Urothelium cell line (cell line): ENCODE data around the gene NEDD4.
"Not testable (repeated sequence)": the region's sequence is repeated elsewhere in the genome, so short reads cannot be mapped to it uniquely, and the experiment has no call there.

ENCODE experiments used
- DNase-seq: peaks from one replicate; pipeline ENCODE4 v3.0.0; 2011; ENCODE audit warnings: low spot score, mixed read lengths
- FAIRE-seq: peaks from 2 replicates; lab custom pipeline; 2011; peaks lifted over from hg19 to GRCh38; lab: Jason Lieb, UNC

NEDD4 gene

DNA sequence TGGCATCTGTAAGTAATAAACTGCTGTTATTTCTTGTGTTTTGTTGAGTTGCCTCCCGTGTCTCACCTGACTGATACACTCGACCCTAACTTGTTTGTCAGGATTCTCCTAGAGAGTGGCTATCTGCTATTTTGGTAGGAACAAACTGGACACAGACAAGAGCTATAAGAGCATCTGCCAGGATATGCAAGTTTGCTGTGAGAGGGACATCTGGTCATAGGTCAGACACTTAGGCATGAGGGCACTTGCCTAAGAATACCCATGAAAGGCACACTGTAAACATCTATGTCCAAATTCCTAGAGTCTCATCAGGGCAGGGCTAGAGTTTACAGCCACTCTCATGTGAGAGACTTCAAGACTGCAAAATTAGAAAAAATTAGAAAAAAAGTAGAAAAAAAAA, 32.5 kb downstream of the NEDD4 start:
- FAIRE-seq, result no peak
- DNase-seq, result no peak

DNA sequence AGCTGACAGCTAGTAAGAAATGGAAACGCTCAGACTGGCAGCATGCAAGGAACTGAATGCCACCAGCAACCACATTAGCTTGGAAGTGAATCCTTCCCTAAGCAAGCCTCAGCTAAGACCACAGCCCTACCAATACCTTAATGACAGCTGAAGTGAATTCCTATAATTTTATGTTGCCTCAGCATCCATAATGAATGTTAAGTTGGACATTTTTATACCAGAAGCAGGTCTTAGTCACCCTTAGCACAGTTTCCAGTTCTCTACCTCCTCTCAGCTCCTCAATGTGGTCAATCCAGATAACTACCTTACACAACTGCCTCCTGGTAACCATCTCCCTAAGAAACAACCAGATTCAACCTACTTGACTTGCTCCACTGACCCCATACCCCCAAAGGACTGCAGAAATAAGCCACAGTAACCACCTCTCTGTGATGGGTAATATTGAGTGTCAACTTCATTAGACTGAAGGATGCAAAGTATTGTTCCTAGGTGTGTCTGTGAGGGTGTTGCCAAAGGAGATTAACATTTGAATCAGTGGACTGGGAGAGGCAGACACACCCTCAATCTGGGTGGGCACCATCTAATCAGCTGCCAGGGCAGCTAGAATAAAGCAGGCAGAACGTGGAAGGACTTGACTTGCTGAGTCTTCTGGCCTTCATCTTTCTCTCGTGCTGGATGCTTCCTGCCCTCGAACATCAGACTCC, 33.5 kb downstream of the NEDD4 start:
- FAIRE-seq (no peak), DNase-seq (no peak)

DNA sequence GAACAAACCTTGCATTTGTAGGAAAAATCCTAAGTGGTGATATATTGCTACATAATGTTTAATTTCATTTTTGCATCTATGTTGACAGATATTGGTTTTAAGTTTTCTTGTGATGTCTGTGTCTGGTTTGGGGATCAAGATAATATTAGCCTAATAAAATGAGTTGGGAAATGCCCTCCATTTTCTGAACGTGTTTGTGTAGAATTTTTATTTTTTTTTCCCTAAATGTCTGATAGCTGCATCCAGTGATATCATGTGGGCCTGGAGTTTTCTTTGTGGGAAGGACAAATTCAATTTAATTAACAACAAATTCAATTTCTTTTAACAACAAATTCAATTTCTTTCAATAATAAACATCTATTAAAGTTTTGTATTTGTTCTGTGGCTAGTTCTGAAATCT, 35.1 kb downstream of the NEDD4 start:
- no peak for FAIRE-seq
- no peak for DNase-seq

GRCh38 chr15:55954862-55955605, 38.4 kb downstream of the NEDD4 start:
- no peak for DNase-seq
- FAIRE-seq, result no peak

GRCh38 chr15:55952501-55953274, 40.7 kb downstream of the NEDD4 start:
- not testable (repeated sequence) for FAIRE-seq, DNase-seq

DNA sequence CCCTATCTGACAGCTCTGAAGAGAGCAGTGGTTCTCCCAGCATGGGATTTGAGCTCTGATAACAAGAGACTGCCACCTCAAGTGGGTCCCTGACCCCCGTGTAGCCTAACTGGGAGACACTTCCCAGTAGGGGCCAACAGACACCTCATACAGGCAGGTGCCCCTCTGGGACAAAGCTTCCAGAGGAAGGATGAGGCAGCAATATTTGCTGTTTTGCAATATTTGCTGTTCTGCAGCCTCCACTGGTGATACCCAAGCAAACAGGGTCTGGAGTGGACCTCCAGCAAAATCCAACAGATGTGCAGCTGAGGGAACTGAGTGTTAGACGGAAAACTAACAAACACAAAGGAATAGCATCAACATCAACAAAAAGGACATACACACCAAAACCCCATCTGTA, 48.8 kb downstream of the NEDD4 start:
- DNase-seq, FAIRE-seq: not testable (repeated sequence)

GRCh38 chr15:55942332-55942731, 51.1 kb downstream of the NEDD4 start:
- FAIRE-seq (no peak), DNase-seq (no peak)

DNA sequence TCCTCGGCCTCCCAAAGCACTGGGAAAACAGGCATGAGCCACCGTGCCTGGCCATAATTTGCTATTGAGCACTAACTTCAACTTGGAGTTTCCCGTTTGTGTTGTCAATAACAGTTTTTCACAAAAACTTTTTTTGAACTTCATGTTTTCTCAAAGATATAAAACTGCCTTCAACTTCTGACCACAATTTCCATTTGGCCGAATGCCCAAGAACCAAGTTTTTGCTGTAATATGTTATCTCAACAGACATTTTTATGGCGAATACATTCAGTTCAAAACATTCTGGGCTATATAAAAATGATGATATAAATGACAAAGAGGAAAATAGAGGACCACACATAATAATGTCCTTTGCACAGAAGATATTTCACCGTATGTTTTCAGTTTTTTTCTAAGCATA, 56.4 kb downstream of the NEDD4 start:
- FAIRE-seq, result no peak

DNA sequence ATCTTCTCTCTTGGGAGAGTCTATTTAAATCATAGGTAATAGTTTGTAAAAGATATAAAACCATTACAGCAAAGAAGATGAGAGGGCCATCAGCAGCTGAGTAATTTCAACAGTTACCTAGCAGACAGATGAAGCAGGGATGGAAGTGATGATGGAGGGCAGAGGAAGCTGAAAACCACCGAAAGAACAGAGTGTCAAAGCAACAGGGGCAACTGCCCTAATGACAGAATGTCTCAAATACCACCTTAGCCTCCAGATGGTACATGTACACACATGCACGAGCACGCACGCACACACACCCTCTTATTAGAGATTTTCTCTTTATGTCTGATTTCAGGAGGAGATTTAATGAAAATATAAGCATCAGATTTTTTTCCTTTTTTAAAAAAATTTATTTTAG, 64.5 kb downstream of the NEDD4 start:
- DNase-seq (no peak), FAIRE-seq (no peak)

More for the DNA sequence above, 56.4 kb downstream of the NEDD4 start:
- DNase-seq, result no peak

- no peak for FAIRE-seq
Observed at GRCh38 chr15:55921744-55922143, 71.7 kb downstream of the NEDD4 start.

GRCh38 chr15:55917881-55918296, 75.5 kb downstream of the NEDD4 start:
- FAIRE-seq, result no peak
- peak; percentile 40 for DNase-seq

More at GRCh38 chr15:55921744-55922143, 71.7 kb downstream of the NEDD4 start:
- no peak for DNase-seq

GRCh38 chr15:55916666-55917409, 76.6 kb downstream of the NEDD4 start:
- DNase-seq, result no peak
- no peak for FAIRE-seq

- FAIRE-seq, result peak; percentile 97
- DNase-seq, result no peak
Observed at GRCh38 chr15:55915876-55916567, 77.4 kb downstream of the NEDD4 start.

DNA sequence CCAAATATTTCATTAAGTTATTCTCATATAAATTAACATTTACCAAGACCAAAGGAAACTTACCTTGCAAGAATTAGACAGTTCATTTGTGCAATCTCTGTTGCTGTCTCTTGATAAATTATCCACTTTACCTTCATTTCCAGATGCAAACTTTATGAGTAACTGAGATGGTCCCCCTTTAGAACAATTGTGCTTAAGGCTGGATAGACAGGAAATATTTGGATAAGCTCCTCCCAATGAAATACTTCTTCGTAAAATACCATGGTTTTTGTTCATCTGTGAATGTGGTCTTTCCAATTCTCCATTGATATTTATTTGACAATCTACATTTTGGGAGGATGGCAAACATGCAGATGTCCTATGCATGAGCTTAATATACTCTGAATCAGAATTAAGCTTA, 78.2 kb downstream of the NEDD4 start:
- FAIRE-seq, result no peak

GRCh38 chr15:55914446-55914845, 79.0 kb downstream of the NEDD4 start:
- no peak for FAIRE-seq

More for the DNA sequence above, 78.2 kb downstream of the NEDD4 start:
- DNase-seq, result no peak

GRCh38 chr15:55912982-55913381, 80.4 kb downstream of the NEDD4 start:
- FAIRE-seq (no peak), DNase-seq (no peak)

More at GRCh38 chr15:55914446-55914845, 79.0 kb downstream of the NEDD4 start:
- DNase-seq, result no peak

GRCh38 chr15:55909036-55909811, 84.2 kb downstream of the NEDD4 start:
- DNase-seq, result peak; percentile 29

DNA sequence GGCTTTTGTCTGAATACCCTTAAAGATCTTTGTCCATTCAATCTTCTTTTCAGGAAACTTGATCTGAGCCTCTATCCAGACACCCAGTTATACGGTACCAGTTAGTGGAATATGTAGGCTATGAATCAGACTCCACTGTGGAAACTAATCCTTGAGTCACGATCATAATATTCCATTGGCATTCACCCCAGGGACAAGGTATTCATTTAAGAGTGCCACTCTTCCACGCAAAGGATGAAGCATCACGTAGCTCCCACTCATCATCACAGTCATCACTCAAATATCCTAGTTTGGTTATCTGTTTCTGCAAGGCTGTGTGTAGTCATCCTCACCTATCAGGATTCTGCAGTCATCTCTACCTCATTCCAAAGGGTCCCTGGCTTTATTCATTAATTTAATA, 85.6 kb downstream of the NEDD4 start:
- FAIRE-seq (no peak), DNase-seq (peak; percentile 67)

More at GRCh38 chr15:55909036-55909811, 84.2 kb downstream of the NEDD4 start:
- no peak for FAIRE-seq

DNA sequence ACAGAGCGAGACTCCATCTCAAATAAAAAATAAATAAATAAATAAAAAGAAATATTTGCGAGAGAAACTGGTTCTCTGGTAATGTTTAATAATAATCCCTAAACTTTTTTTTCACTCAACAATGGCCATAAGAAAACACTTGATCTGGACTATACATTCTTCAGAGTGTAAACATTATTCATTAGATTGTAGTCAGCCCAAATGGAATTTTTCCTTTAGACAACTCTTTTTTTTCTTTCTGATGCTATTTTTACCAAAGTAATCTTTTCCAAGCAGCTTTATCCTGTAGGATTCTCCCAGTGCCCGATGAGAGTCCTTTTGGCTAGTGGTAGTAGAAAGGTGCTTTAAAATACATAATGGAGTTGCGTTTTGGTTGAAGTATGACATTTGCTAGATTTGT, 90.4 kb downstream of the NEDD4 start:
- DNase-seq (no peak), FAIRE-seq (no peak)
